Mammary epithelial cell (primary cell): Measurements from ENCODE around the gene RAPGEF2.

Source experiments
- CTCF ChIP-seq, 2 donors: IDR thresholded peaks in 1 of 2; conservative IDR thresholded peaks in 1 of 2; 2 replicates each; pipeline ENCODE4 v1.5.1; 2011 to 2012; ENCODE audit warnings: inconsistent platforms in 2 of 2, low read length in 2 of 2, mild to moderate bottlenecking in 2 of 2, control low read depth in 1 of 2, low read depth in 1 of 2; ENCODE audit not compliant: insufficient read depth in 1 of 2; ENCODE audit errors: extremely low read depth in 1 of 2
- EZH2 ChIP-seq: IDR thresholded peaks from 2 replicates; pipeline ENCODE4 v1.6.1; 2012; ENCODE audit warnings: low read length, inconsistent platforms, borderline replicate concordance

DNA sequence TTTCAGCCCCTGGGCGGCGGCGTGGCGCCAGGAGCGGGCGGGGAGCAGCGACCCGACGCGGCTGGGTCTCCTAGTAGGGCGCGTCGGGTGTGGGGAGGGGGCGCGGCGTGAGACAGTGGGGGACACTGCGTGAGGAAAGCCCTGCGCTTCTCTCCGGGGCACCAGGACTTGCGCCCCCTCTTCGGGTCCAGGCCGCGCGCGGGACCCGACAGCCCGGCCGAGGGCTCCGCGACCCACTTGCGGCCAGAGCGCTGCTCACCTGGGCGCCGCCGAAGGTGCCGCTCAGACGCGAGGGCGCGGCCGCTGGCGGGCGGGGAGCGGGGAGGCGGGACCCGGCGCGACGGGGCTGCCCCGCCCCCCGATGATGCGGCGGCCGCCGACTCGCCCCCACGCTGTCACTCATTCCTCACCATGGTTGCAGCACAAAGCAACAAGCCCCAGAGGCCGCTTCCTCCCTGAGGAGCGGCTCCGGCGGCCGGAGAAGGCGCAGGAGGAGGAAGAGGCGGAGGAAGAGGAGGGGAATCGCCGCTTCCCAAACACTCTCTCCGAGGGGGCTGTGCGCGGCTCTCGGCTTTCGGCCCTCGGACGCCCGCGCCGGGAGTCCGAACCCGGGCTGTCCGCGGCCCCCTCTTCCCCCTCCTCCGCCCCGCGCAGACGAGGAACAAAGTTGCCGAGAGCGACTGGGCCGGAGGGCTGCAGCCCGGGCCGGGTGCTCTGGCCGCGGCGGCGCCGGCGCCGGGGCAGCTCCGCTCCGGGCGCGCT, at the start of gene RAPGEF2:
- TF ChIP-seq EZH2 (no peak), CTCF (conservative IDR thresholded peaks at IDR 0.05 in 1 of 2, IDR thresholded peaks at IDR 0.05 in 1 of 2; ENCODE audit: extremely low read depth in 1 of 2, insufficient read depth in 1 of 2, low read depth in 1 of 2, low read length in 2 of 2) (peak in 1 of 2 donors; percentile 2)
